GM19023 (cell line): Measurements from ENCODE around the gene ZBP1.

Experiments used
- ATAC-seq: cut with Tn5 transposase; IDR thresholded peaks from one replicate; pipeline ENCODE4 v1.9.1; 2021; ENCODE audit warnings: mild to moderate bottlenecking, moderate library complexity; ENCODE audit not compliant: unreplicated experiment

ZBP1 gene

GRCh38 chr20:57576617-57577550 lies 43.3 kb downstream of the ZBP1 start:
- no peak for ATAC-seq

GRCh38 chr20:57576002-57576401 lies 44.2 kb downstream of the ZBP1 start:
- ATAC-seq = no peak

GRCh38 chr20:57574954-57575353 lies 45.3 kb downstream of the ZBP1 start:
- no peak for ATAC-seq

GRCh38 chr20:57573894-57574293 lies 46.3 kb downstream of the ZBP1 start:
- no peak for ATAC-seq

GRCh38 chr20:57573242-57573641 lies 47.0 kb downstream of the ZBP1 start:
- no peak for ATAC-seq

GRCh38 chr20:57571782-57572416 lies 48.3 kb downstream of the ZBP1 start:
- no peak for ATAC-seq

GRCh38 chr20:57570920-57571319 lies 49.3 kb downstream of the ZBP1 start:
- ATAC-seq = no peak

- no peak for ATAC-seq
These were observed 49.9 kb downstream of the ZBP1 start for GRCh38 chr20:57570145-57570850.

GRCh38 chr20:57568960-57569359 lies 51.3 kb downstream of the ZBP1 start:
- no peak for ATAC-seq

- no peak for ATAC-seq
These were observed 51.9 kb downstream of the ZBP1 start for GRCh38 chr20:57568088-57568896.

- ATAC-seq = no peak
These were observed 52.7 kb downstream of the ZBP1 start for GRCh38 chr20:57567471-57568079.

- ATAC-seq = no peak
These were observed 53.3 kb downstream of the ZBP1 start for GRCh38 chr20:57566803-57567459.

- ATAC-seq = no peak
These were observed 53.8 kb downstream of the ZBP1 start for GRCh38 chr20:57566399-57566798.

GRCh38 chr20:57564951-57565642 lies 55.1 kb downstream of the ZBP1 start:
- no peak for ATAC-seq

GRCh38 chr20:57564180-57564802 lies 55.9 kb downstream of the ZBP1 start:
- ATAC-seq = no peak

- no peak for ATAC-seq
These were observed 56.7 kb downstream of the ZBP1 start for GRCh38 chr20:57563522-57563921.

- ATAC-seq = no peak
These were observed 57.4 kb downstream of the ZBP1 start for GRCh38 chr20:57562541-57563465.
